HCEC 1CT (cell line): ENCODE data around the gene CALN1.

Experiments
- DNase-seq: peaks from one replicate; pipeline ENCODE4 v3.0.0-alpha.2; 2017

The CALN1 gene

GRCh38 chr7:72321637-72322036 lies 90.5 kb downstream of the CALN1 start:
- DNase-seq, result no peak

DNA sequence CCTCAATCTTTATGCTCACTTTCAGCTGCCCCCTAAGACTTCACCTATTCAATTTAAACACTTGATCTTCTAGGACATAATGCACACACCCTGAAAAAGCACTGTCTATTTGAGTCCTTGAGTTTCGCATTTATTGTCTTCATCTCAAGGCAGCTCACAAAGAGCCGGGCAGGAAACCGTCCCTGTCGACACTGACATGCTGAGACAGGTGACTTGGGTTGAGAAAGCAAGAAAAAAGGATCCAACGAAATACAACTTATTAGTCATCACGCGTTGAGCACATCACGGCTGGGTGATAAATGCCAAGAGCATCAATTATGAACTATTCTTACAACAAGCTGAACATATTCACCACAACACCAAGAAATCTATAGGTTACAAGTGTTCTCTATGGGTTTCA lies 91.1 kb downstream of the CALN1 start:
- no peak for DNase-seq

DNA sequence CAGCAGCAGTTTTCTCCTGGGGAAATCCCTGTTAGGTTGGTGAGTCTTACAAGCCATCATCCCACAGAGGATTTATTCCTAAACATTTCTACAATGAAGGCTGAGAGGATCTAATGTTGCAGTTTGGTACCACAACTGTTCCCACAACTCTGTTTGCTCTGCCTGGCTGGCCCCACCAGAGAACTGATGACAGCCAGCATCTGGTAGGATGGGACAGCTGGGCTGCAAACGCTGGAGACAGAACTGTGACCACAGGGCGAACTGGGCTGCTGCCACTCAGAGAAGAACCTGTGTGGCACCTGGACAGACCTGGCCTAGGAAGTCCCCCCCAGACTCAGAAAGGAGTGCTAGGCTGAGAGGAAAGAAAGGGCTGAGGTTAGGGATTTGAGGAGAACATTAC lies 94.8 kb downstream of the CALN1 start:
- DNase-seq, result no peak

- no peak for DNase-seq
These were observed 96.0 kb downstream of the CALN1 start for GRCh38 chr7:72316148-72316547.

DNA sequence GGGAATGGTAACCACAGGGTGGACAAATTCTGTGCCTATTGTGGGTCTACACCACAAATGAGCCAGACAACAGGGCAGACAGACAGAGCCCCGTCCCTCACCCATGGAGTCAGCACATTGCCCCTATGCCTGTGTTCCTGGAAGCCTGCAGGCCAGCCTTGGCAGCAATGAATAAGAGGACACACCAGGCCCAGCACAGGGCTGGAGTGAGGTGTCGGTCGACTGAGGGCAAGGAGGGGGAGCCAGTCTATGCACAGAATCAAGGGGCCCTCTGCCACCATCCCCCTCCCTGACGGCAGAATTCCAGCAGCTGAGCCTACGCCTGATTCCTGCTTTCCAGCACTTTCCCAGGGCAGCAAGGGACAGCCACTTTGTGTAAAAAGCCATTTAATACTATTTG lies 98.2 kb downstream of the CALN1 start:
- DNase-seq, result no peak

GRCh38 chr7:72310301-72310700 lies 101.8 kb downstream of the CALN1 start:
- no peak for DNase-seq

DNA sequence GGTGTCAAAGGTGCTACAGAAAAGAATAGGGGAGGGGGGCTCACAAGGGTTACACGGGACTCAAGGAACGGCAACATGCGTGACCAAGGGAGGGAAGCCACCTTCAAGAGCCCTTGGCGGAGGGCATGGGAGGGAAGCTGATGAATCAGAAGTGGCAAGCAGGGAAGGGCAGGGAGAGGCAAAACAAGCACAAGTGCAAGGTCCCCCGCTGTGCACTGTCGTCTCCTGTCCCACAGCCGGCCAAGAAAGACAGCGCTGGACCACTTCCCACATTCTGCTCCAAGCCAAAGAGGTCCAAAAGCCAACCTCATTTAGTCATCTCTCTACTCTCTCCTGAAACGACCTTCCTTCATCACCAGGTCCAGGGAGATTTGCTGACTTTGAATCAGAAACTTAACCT lies 102.7 kb downstream of the CALN1 start:
- DNase-seq, result no peak

- DNase-seq, result no peak
These were observed 103.2 kb downstream of the CALN1 start for GRCh38 chr7:72308986-72309385.

DNA sequence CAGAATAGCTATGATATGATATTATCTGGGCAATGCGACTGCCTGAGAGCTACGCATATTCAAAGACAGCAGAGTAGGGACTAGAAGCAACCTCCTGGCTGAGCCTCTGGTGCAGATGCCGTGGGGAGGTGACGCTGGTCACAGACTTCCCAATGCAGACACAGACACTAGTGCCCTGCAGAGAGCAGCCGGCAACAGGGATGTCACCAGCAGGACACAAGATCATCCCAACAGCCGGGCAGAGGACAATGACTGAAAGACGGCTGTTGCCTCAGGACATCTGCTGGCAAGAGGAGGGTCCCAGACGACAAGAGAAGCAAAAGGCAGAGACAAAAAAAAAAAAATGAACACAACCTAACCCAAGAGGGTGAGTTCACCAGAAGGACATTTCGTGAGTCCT lies 104.6 kb downstream of the CALN1 start:
- no peak for DNase-seq

DNA sequence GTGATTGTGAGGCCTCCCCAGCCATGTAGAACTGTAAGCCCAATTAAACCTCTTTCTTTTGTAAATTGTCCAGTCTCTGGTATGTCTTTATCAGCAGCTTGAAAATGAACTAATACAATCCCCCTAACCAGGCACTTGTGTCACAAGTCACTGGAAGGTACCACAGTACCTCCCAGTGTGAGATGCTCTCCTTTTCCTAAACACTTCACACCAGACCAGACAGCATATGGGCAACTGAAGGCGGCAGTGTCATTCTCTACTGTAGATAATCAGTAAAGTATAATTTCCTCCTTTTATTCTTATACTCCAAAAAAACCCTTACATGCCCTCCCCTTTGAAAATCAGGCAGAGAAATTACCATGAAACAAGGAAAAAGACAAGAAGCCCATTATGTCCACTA lies 113.2 kb downstream of the CALN1 start:
- no peak for DNase-seq

GRCh38 chr7:72298091-72298490 lies 114.0 kb downstream of the CALN1 start:
- DNase-seq, result no peak

- no peak for DNase-seq
These were observed 114.5 kb downstream of the CALN1 start for GRCh38 chr7:72297636-72298035.

DNA sequence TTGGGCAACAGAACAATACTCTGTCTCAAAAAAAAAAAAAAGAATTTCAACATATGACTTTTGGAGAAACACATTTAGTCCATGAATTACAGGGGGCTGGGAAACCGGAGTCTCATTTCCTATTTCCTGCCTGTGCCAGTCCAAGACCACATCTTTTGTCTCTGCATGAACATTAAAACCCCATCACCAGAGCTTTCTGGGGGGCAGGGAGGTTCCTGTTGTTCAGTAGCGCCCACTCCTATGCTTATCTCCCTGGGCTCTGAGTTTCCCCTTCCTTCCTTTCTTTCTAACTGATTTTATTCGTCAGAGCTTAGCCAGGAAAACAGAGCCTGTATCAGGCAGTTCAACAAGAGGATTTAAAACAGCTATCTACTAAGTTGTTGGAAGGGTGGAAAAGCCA lies 119.3 kb downstream of the CALN1 start:
- DNase-seq, result no peak

DNA sequence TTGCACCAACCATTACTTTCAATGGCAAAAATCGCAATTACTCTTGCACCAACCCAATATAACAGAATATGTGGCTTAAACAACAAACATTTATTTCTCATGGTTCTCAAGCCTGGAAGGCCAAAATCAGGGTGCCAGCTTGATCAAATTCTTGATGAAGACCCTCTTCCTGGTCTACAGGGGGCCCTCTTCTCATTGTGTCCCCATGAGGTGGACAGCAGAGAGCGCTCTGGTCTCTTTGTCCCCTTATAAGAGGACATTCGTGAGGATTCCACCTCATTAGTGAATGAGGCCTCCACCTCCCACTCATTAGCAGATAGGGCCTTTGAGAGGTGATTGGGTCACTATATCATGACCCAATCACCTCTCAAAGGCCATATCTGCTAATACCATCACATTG lies 120.0 kb downstream of the CALN1 start:
- DNase-seq, result no peak

DNA sequence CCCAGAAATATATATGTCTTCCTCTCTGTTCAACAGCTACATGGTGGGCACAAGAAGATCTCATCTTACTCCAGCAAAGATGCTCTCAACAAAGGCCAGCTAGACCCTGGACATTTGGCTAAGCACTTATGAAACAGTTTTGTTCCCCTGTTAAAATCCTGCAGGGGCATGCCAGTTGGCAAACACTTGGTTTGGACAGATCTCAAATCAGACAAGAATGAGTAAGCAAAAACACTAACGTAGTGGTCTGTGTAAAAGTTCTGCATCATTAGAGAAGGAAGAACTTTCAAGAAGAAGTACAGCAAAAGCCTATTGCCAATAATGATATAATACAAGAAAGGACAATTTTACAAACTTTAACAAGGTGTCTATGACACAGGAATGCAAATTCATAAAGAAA lies 125.6 kb downstream of the CALN1 start:
- no peak for DNase-seq

GRCh38 chr7:72283309-72283708 lies 128.8 kb downstream of the CALN1 start:
- DNase-seq, result no peak

DNA sequence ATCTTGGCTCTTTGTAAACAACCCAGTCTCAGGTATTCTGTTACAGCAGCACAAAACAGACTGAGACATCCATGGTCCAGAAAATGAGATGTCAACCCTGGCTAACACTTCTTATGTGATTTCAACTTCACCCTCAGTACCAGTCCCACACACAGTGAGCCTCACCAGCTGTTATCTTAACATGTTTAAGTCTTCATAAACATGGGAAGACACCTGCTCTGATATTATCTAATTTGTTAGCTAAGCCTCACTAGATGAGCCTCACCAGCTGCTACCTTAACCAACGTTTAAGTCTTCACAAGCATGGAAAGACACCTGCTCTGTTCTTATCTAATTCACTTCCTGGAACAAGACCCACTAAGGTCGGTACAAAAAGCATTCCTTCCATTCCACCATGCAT lies 130.8 kb downstream of the CALN1 start:
- DNase-seq, result no peak

- no peak for DNase-seq
These were observed 132.9 kb downstream of the CALN1 start for GRCh38 chr7:72279203-72279602.

DNA sequence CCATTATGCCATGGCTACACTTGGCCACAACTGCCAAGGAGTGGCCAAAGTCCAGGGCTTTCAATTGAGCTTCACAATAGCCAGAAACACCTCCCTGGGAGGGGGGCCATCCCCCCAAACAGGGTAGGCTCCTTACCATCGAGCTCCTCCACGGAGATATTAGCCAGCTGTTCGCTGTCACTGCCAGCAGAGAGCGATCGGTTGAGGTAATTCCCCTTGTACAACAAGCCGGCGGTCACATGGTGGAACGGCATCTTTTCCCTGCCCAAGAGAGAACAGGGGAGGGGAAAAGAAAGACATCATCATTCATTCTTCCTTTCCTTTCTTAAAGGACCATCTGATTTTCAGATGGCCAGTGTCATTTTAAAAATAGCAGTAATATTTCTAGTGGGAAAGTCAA lies 133.6 kb downstream of the CALN1 start:
- DNase-seq, result no peak

GRCh38 chr7:72275382-72276070 lies 136.6 kb downstream of the CALN1 start:
- DNase-seq, result no peak

GRCh38 chr7:72272479-72272878 lies 139.7 kb downstream of the CALN1 start:
- no peak for DNase-seq

GRCh38 chr7:72268796-72269195 lies 143.3 kb downstream of the CALN1 start:
- no peak for DNase-seq

DNA sequence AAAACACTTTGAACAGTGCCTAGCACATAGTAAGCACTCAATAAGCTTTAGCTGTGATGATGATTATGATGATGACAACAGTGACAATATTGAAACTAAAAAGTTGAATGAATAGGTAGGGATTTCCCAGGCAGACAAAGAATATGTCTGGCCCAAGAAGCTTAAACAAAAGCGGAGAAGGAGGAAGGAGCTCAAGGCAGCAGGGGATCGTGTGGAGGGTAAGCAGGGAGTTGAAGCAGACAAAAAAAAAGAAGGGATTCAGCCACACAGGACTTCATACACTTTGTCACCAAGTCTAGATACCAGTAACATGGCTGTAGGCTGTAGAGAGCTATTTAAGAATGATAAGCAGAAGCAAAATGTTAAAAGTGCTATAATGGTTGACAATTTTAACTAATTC lies 144.0 kb downstream of the CALN1 start:
- no peak for DNase-seq

DNA sequence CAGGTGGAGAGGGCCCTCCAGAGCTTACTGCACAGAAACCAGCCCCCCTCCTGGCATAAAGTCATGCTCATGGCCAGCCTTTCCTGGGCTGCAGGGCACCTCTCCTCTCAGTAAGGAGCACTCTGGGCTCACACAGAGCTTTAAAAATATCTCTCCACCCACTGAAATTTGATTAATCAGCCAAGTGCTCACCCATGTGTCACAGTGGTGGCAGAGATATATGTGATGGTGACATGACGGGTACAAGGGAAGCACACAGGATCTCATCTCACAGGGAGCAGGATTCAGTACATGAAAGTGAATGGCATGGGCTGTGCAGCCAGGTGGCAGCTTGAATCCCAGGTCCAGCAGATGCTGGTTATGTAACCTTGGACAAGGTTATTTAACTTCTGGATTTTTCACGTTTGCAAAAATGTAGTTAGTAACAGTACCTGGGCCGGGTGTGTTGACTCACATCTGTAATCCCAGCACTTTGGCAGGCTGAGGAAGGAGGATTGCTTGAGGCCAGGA lies 144.8 kb downstream of the CALN1 start:
- no peak for DNase-seq

GRCh38 chr7:72266771-72267170 lies 145.4 kb downstream of the CALN1 start:
- no peak for DNase-seq
